ENCODE measurements around the gene GCGR.

Gene GCGR

GRCh38 chr17:81846743-81847689, 43.1 kb downstream of the GCGR start:
- no peak for DNase-seq (ENCODE audit: low read depth in 2 of 2)

DNA sequence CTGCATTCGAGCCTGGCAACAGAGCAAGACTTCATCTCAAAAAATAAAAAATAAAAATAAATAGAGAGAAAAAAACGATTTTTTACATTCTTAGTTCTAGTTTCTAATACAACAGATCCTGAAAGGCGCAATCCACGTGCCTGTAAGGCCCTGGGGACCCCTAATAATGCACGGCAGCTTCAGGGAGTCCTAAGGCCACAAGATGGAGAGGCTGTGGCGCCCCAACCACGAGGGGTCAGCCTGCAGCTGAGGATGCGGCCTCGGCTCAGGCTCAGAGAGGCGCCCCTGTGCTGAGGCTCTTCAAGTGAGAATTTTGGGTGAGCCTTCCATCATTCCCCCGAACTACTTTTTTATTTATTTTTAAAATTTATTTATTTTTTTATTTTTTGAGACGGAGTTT, 45.5 kb downstream of the GCGR start:
- DNase-seq (ENCODE audit: low read depth in 2 of 2) = no peak

DNA sequence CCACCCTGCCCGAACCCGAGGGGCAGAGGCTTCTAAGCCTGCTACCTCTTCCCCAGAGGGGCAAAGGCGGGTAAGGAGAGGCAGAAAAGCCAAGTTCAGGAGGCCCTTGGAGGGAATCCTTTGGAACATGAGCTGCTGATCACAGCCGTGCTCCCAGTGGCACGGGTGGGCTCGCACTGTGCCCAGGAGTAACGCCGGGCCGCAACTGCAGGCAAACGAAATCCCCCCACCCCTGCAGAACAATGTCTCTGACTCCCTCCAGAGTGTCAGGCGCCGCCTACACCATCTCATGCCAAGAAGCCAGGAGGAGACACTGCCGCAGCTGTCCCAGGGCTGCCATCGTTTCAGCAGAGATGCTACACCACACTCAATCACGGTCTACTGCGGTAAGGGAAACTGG, 47.5 kb downstream of the GCGR start:
- DNase-seq (ENCODE audit: low read depth in 2 of 2) = no peak

GRCh38 chr17:81852237-81852636, 48.3 kb downstream of the GCGR start:
- DNase-seq (ENCODE audit: low read depth in 2 of 2) = no peak

- no peak for DNase-seq (ENCODE audit: low read depth in 2 of 2)
Measured at GRCh38 chr17:81854974-81855774, 51.2 kb downstream of the GCGR start.

DNA sequence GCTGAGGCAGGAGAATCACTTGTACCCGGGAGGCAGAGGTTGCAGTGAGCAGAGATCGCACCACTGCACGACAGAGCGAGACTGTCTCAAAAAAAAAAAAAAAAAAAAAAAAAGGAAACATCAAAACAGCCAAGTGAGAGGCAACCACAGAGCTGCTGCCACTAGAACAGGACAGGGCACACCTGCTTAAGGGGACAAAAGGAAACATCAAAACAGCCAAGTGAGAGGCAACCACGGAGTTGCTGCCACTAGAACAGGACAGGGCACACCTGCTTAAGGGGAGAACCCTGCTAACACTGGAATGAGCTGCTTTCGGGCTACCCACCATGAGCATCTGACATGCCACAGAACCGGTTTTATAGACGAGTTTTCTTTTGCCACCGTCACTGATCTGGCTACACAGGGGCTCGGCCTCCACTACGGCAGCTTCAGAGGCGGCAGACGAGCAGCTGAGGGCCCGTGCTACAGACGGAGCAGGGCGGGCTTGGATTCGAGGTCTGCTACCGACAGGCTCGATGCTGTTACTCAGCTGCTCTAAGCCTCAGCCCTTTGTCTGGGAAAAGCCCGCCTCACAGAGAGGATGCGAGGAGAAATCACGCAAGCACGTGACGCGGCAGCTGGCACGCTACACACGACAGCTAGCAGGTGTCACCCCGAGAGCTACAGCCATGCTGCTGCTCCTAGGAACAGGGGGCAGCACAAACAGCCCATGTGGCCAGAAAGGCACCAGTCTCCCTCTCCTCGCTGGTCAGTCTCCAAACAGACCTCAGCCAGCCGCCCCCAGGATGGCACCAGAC, 54.4 kb downstream of the GCGR start:
- no peak for DNase-seq (ENCODE audit: low read depth in 2 of 2)

DNA sequence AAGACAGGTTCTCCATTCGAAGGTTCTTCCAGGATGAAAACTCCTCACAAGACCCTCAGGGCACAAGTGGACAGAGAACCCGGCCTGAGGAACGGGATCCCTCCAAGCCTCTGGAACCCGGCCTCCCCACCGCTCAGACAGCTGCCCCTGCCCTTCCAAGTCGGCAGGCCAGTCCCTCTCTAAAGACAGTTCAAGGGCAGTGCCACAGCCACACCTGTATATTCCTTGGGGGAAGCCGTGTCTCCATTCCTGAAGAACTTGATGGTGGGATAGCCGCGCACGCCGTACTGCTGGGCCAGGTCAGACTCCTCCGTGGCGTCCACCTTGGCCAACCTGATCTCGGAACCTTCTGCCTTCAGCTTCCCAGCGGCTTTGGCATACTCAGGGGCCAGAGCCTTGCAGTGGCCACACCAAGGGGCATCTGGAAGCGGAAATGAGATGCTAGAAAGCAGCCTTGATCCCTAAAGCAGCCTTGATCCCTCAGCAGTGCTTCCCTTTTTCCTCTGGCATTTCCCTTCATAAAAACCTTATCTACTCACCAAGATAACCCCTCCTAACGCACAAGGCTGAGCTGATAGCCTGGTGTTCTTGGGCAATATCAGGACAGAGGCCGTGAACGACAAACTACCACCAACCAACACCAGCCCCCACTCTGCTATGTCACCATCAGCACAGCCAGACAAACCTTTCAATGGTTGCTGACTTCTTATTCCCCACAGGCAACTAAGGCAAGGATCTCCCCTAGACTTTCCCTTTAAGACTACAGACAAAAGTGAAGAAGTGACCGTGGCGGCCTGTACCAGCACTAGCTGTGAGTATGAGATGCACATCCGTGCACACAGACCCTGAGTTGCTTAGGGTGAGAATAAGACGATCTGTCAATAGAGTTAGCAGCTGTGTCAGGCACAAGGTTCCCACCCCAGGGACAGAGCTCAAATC, 55.3 kb downstream of the GCGR start:
- no peak for DNase-seq (ENCODE audit: low read depth in 2 of 2)

DNA sequence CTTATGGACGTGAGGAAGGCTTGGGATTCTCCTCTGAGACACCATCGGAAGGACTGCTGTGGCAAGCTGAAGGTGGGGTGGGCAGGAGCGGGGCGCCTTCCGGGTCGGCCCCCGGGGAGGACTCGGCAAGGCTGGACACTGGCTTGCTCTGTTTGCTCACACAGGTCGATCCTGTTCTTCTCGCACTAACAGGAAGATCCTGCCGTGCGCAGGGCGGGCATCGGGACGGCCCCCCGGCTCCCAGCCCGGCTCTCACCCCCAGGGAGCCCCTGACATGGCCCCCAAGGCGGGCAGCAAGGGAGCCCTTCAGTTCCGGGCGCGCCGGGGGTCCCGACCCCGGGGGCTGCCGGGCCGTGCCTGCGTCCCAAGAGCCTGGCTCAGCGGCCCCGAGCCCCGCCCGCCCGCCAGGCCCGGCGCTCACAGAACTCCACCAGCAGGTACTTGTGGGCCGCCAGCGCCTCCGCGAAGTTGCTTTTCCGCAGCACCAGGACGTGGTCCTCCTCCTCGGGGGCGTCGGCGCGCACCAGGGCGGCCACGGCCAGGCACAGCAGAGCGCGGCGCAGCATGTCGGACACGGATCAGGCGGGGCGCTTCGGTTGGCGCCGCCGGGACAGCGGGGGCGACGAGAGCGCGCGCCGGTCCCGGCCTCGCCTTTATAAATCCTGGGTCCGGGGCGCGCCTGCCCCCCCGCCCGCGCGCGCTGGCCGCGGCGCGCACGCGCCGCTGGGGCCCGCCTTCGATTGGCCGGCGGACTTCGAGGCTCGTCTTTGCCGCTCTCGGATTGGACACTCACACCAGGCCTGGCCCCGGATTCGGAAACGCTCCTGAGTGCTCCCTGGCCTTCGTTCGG, 56.2 kb downstream of the GCGR start, which contains the start of gene P4HB:
P4HB (minus strand) TSS at position 630 of the 850 bp plus-strand sequence; CDS start at position 566, 64 bp downstream.
- DNase-seq (ENCODE audit: low read depth in 2 of 2) = peak in 1 of 2 donors; percentile 98

DNA sequence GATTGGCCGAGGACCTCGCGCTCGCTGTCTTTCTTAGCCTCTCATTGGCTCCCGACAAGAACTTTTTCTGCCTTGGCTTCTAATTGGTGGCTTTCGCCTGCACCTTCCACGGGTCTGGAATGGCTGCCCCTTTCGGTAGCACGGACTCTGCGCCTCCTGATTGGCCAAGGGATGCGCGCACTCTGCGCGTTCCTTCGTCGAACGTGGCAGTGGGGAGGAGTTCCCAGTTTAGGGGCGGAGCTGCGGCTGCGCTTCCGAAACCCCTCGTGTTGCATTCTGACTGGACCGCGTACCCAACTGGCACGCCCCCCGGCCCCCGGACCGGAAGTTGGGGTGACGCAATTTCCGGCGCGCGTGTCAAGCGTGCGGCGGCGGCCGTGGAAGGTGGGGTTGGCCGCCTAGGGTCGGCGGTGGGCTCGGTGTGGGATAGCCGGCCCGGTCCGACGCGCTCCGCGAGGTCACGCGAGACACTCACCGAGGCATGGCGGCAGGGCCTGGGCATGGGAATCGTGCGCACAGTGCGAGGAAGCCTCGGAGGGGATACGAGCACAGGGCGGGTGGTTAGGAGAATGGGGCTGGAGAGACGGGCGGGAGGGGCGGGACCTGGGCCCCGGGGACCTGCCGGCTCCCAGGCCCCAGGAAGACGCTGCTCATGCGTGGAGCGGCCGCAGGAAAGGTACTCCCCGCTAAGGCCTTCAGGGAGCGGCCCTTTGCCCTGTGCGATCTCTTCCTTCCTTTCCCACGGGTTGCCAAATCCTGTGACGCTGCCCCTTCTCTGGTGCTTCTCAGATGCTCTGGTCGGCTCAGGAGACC, 57.0 kb downstream of the GCGR start:
- peak; percentile 99 for DNase-seq (ENCODE audit: low read depth in 2 of 2)

DNA sequence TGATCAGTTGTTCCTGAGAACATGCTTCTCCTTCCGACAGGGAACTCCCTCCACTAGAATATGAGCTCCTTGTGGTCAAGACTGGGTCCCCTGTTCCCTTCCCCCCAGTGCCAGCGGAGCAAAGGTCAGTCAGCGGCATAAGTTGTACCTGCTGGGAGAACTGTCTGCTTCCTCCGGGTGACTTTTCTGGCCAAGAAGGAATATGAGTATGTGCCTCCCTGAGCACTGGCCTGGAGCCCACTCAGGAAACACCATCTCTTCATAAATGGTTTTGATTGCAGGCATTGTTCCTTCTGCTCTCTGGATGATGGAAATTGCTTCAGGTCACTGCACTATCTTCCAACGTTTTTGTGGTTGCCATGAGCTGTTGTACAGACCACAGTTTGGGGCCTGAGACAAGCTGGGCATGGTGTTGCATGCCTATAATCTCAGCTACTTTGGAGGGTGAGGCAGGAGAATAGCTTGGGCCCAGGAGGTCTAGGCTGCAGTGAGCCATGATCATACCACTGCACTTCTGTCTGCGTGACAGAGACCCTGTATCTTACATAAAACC, 59.2 kb downstream of the GCGR start:
- DNase-seq (ENCODE audit: low read depth in 2 of 2) = no peak
